Stimulated activated CD4-positive, alpha-beta T cell treated with anti-CD3 and anti-CD28 coated beads, Interleukin-12 subunit alpha, Interleukin-12 subunit beta, amount 100 ng/mL, for 4 hours (primary cell): ENCODE data around the gene LMBR1L.
"Not testable (repeated sequence)": the region's sequence is repeated elsewhere in the genome, so short reads cannot be mapped to it uniquely, and the experiment has no call there.

Experiments
- DNase-seq: peaks from one replicate; pipeline ENCODE4 v3.0.0-alpha.2; 2020

The LMBR1L gene

GRCh38 chr12:49110464-49111155 is at the start of gene LMBR1L:
TSS of gene LMBR1L (minus strand) at chr12:49110847. CDS start at chr12:49110555, 292 bp downstream.
- peak; percentile 88 for DNase-seq

GRCh38 chr12:49160399-49160798 is 49.8 kb upstream of the LMBR1L start:
- no peak for DNase-seq

- no peak for DNase-seq
These were observed 43.6 kb upstream of the LMBR1L start for GRCh38 chr12:49154221-49154620.

- no peak for DNase-seq
These were observed 36.7 kb upstream of the LMBR1L start for GRCh38 chr12:49147384-49147783.

- DNase-seq: no peak
These were observed 35.8 kb upstream of the LMBR1L start for GRCh38 chr12:49146406-49146805.

GRCh38 chr12:49144384-49144783 is 33.7 kb upstream of the LMBR1L start:
- no peak for DNase-seq

- no peak for DNase-seq
These were observed 28.4 kb upstream of the LMBR1L start for GRCh38 chr12:49138999-49139398.

GRCh38 chr12:49138587-49138986 is 27.9 kb upstream of the LMBR1L start:
- DNase-seq: no peak

- no peak for DNase-seq
These were observed 26.8 kb upstream of the LMBR1L start for GRCh38 chr12:49137476-49137875.

- not testable (repeated sequence) for DNase-seq
These were observed 26.4 kb upstream of the LMBR1L start for GRCh38 chr12:49136997-49137396.

- no peak for DNase-seq
These were observed 22.9 kb upstream of the LMBR1L start for GRCh38 chr12:49133590-49133989.

GRCh38 chr12:49133014-49133413 is 22.4 kb upstream of the LMBR1L start:
- DNase-seq: no peak

GRCh38 chr12:49131894-49132461 is 21.3 kb upstream of the LMBR1L start:
- no peak for DNase-seq

- DNase-seq: peak; percentile 92
These were observed 20.6 kb upstream of the LMBR1L start, which contains the start of gene TUBA1B for GRCh38 chr12:49131051-49131893. TSS of gene TUBA1B (minus strand) at chr12:49131395. CDS start at chr12:49131300, 95 bp downstream.

- peak; percentile 91 for DNase-seq
These were observed 19.8 kb upstream of the LMBR1L start for GRCh38 chr12:49130151-49131050.

GRCh38 chr12:49129332-49130150 is 18.9 kb upstream of the LMBR1L start:
- DNase-seq: peak; percentile 20

- DNase-seq: not testable (repeated sequence)
These were observed 17.3 kb upstream of the LMBR1L start for GRCh38 chr12:49127971-49128370.

- DNase-seq: no peak
These were observed 16.5 kb upstream of the LMBR1L start for GRCh38 chr12:49126852-49127763.

- no peak for DNase-seq
These were observed 10.5 kb upstream of the LMBR1L start for GRCh38 chr12:49121047-49121696.

GRCh38 chr12:49111206-49111605 is 559 bp upstream of the LMBR1L start:
- no peak for DNase-seq
